GM12878 (cell line): Measurements from ENCODE around the gene GBA2.
A peak's percentile ranks its signal among the peaks of the same experiment; 100 is the strongest.

ENCODE experiments used
- ATF7 ChIP-seq: fragments of 450-650 bp; IDR thresholded peaks from 2 replicates; pipeline ENCODE4 v1.6.1; 2016; ENCODE audit warnings: low read depth, mild to moderate bottlenecking
- BHLHE40 ChIP-seq, 2 experiments: fragments of 450-650 bp in 1 of 2; IDR thresholded peaks; 2 replicates each; pipeline ENCODE4 v1.6.1; 2011 to 2017; ENCODE audit warnings: low read depth in 2 of 2, borderline replicate concordance in 1 of 2, improper control_type of control experiment in 1 of 2, low read length in 1 of 2, mild to moderate bottlenecking in 1 of 2
- CHD2 ChIP-seq: IDR thresholded peaks from 2 replicates; pipeline ENCODE4 v1.6.1; 2011; ENCODE audit warnings: low read depth, low read length, improper control_type of control experiment, borderline replicate concordance
- CHD4 ChIP-seq: fragments of 200-600 bp; sonication (generic); IDR thresholded peaks from 2 replicates; pipeline ENCODE4 v1.6.1; 2016; ENCODE audit warnings: mild to moderate bottlenecking
- RBBP5 ChIP-seq: fragments of 200-600 bp; sonication (generic); conservative IDR thresholded peaks from 2 replicates; pipeline ENCODE4 v1.6.1; 2016
- TBL1XR1 ChIP-seq: IDR thresholded peaks from 2 replicates; pipeline ENCODE4 v1.6.1; 2012; ENCODE audit warnings: low read depth, low read length, improper control_type of control experiment
- TF ChIP-seq, protein P1 (sequence below): IDR thresholded peaks from 2 replicates; pipeline ENCODE4 v1.6.1; 2012; ENCODE audit warnings: mild to moderate bottlenecking, low read depth, low read length
- TF ChIP-seq, protein P2 (sequence below), 3 experiments: IDR thresholded peaks in 2 of 3; conservative IDR thresholded peaks in 1 of 3; 2 replicates each; pipeline ENCODE4 v1.5.1; 2011; ENCODE audit warnings: low read depth in 3 of 3, low read length in 3 of 3, mild to moderate bottlenecking in 3 of 3, control low read depth in 2 of 3, moderate library complexity in 2 of 3, inconsistent platforms in 1 of 3, mixed read lengths in 1 of 3; ENCODE audit not compliant: control insufficient read depth in 2 of 3, insufficient read depth in 1 of 3; ENCODE audit errors: extremely low read depth in 1 of 3
- TF ChIP-seq, protein P3 (sequence below): IDR thresholded peaks from 2 replicates; pipeline ENCODE4 v1.6.1; 2012; ENCODE audit warnings: low read length, inconsistent platforms
- TF ChIP-seq, protein P4 (sequence below): fragments of 150-350 bp; IDR thresholded peaks from 2 replicates; pipeline ENCODE4 v1.6.1; 2016; ENCODE audit warnings: low read depth, low read length

DNA sequence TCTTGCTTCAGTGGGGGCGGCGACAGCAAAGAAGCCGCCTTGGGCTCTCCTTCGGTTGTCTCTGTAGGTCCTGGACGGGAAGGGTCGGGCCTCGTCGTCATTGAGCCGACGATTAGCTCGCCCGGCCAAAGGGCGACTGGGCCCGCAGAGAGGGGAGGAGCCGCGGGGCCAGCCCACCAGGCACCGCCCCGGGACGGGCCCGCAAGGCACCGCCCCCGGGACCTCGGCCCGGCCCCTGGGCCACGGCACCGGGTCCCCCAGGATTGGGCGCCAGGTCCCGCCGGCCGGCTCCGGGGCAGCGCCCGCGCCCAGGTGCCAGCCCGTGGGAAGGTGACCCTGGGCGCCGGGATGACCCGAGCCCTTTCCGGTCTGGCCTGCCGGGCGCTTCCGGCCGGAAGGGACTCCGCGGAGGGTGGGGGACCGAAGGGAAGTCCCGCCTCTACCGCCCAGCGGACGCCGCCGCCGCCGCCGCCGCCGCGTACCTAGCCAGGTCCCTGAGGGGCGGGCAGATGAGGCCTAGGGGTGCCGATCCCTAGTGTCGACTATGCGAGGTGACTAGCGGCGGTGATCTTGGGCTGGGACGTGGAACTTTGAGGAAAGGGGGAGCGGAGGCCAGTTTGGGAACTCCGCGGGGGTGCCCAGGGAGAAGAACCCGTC is at the start of gene GBA2, which contains the start of gene RGP1:
- TF ChIP-seq TBL1XR1 (no peak), CHD2 (no peak), CHD4 (no peak), BHLHE40 (IDR thresholded peaks at IDR 0.05; ENCODE audit: borderline replicate concordance in 1 of 2, low read depth in 2 of 2, low read length in 1 of 2) (peak in 1 of 2 experiments; percentile 69; a peak in 1 of 4 replicates), ATF7 (no peak), RBBP5 (no peak)
- TF ChIP-seq, protein P1, sequence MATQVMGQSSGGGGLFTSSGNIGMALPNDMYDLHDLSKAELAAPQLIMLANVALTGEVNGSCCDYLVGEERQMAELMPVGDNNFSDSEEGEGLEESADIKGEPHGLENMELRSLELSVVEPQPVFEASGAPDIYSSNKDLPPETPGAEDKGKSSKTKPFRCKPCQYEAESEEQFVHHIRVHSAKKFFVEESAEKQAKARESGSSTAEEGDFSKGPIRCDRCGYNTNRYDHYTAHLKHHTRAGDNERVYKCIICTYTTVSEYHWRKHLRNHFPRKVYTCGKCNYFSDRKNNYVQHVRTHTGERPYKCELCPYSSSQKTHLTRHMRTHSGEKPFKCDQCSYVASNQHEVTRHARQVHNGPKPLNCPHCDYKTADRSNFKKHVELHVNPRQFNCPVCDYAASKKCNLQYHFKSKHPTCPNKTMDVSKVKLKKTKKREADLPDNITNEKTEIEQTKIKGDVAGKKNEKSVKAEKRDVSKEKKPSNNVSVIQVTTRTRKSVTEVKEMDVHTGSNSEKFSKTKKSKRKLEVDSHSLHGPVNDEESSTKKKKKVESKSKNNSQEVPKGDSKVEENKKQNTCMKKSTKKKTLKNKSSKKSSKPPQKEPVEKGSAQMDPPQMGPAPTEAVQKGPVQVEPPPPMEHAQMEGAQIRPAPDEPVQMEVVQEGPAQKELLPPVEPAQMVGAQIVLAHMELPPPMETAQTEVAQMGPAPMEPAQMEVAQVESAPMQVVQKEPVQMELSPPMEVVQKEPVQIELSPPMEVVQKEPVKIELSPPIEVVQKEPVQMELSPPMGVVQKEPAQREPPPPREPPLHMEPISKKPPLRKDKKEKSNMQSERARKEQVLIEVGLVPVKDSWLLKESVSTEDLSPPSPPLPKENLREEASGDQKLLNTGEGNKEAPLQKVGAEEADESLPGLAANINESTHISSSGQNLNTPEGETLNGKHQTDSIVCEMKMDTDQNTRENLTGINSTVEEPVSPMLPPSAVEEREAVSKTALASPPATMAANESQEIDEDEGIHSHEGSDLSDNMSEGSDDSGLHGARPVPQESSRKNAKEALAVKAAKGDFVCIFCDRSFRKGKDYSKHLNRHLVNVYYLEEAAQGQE: no peak
- TF ChIP-seq, protein P2, sequence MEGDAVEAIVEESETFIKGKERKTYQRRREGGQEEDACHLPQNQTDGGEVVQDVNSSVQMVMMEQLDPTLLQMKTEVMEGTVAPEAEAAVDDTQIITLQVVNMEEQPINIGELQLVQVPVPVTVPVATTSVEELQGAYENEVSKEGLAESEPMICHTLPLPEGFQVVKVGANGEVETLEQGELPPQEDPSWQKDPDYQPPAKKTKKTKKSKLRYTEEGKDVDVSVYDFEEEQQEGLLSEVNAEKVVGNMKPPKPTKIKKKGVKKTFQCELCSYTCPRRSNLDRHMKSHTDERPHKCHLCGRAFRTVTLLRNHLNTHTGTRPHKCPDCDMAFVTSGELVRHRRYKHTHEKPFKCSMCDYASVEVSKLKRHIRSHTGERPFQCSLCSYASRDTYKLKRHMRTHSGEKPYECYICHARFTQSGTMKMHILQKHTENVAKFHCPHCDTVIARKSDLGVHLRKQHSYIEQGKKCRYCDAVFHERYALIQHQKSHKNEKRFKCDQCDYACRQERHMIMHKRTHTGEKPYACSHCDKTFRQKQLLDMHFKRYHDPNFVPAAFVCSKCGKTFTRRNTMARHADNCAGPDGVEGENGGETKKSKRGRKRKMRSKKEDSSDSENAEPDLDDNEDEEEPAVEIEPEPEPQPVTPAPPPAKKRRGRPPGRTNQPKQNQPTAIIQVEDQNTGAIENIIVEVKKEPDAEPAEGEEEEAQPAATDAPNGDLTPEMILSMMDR (IDR thresholded peaks at IDR 0.05 in 2 of 3, conservative IDR thresholded peaks at IDR 0.05 in 1 of 3; ENCODE audit: control insufficient read depth in 2 of 3, extremely low read depth in 1 of 3, insufficient read depth in 1 of 3, low read depth in 3 of 3, low read length in 3 of 3): no peak
- TF ChIP-seq, protein P3, sequence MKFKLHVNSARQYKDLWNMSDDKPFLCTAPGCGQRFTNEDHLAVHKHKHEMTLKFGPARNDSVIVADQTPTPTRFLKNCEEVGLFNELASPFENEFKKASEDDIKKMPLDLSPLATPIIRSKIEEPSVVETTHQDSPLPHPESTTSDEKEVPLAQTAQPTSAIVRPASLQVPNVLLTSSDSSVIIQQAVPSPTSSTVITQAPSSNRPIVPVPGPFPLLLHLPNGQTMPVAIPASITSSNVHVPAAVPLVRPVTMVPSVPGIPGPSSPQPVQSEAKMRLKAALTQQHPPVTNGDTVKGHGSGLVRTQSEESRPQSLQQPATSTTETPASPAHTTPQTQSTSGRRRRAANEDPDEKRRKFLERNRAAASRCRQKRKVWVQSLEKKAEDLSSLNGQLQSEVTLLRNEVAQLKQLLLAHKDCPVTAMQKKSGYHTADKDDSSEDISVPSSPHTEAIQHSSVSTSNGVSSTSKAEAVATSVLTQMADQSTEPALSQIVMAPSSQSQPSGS: no peak
- TF ChIP-seq, protein P4, sequence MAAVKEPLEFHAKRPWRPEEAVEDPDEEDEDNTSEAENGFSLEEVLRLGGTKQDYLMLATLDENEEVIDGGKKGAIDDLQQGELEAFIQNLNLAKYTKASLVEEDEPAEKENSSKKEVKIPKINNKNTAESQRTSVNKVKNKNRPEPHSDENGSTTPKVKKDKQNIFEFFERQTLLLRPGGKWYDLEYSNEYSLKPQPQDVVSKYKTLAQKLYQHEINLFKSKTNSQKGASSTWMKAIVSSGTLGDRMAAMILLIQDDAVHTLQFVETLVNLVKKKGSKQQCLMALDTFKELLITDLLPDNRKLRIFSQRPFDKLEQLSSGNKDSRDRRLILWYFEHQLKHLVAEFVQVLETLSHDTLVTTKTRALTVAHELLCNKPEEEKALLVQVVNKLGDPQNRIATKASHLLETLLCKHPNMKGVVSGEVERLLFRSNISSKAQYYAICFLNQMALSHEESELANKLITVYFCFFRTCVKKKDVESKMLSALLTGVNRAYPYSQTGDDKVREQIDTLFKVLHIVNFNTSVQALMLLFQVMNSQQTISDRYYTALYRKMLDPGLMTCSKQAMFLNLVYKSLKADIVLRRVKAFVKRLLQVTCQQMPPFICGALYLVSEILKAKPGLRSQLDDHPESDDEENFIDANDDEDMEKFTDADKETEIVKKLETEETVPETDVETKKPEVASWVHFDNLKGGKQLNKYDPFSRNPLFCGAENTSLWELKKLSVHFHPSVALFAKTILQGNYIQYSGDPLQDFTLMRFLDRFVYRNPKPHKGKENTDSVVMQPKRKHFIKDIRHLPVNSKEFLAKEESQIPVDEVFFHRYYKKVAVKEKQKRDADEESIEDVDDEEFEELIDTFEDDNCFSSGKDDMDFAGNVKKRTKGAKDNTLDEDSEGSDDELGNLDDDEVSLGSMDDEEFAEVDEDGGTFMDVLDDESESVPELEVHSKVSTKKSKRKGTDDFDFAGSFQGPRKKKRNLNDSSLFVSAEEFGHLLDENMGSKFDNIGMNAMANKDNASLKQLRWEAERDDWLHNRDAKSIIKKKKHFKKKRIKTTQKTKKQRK: no peak
